Endothelial cell of umbilical vein (primary cell): ENCODE results near the gene COL9A3. TPM values are rescaled to one million over a fixed set of nuclear protein-coding genes. Genes with fewer than 3 reads are reported as not detected.

Experiments
- BruUV-seq: library from RNA; stranded (reverse); fragments of 400-500 nt; replicated peaks from 2 replicates; lab custom pipeline; 2021; lab: Mats Ljungman, UMichigan
- CTCF ChIA-PET: fragments of 300-600, 350-600 bp; sonication (Branson Sonifier 250); formaldehyde crosslinking; loops from one replicate; lab custom pipeline; 2021; ENCODE audit warnings: antibody characterized with exemption, inconsistent platforms; lab: Charles Lee
- POLR2A ChIA-PET: fragments of 300-600, 350-600 bp; sonication (Branson Sonifier 250); formaldehyde crosslinking; loops from one replicate; lab custom pipeline; 2021; ENCODE audit warnings: antibody characterized with exemption, inconsistent platforms; lab: Charles Lee
- DNase-seq: peaks from one replicate; pipeline ENCODE4 v3.0.0-alpha.2; 2011; ENCODE audit warnings: low read depth, low spot score
- FAIRE-seq: peaks from 2 replicates; lab custom pipeline; 2011; peaks lifted over from hg19 to GRCh38; lab: Jason Lieb, UNC
- H2AFZ ChIP-seq: 2 replicates; pipeline ENCODE4 v1.6.0; 2012; ENCODE audit warnings: low read depth, low read length, control low read depth, inconsistent platforms
- H3K27ac ChIP-seq: 2 replicates; pipeline ENCODE4 v1.5.1; 2011; ENCODE audit warnings: low read depth, mild to moderate bottlenecking, control low read depth, low read length, moderate library complexity; ENCODE audit not compliant: insufficient read depth
- H3K27me3 ChIP-seq, 2 experiments: 2 replicates each; pipeline versions ENCODE4 v1.6.0 to v1.6.1; 2011; ENCODE audit warnings: low read length in 2 of 2, mixed read lengths in 1 of 2; ENCODE audit not compliant: control insufficient read depth in 2 of 2, insufficient read depth in 2 of 2
- H3K36me3 ChIP-seq, 2 experiments: 2 replicates in 1 of 2; 3 replicates in 1 of 2; pipeline ENCODE4 v1.5.1; 2011; ENCODE audit warnings: low read length in 2 of 2, mild to moderate bottlenecking in 1 of 2, moderate library complexity in 1 of 2; ENCODE audit not compliant: control insufficient read depth in 2 of 2, insufficient read depth in 2 of 2; ENCODE audit errors: extremely low read depth in 1 of 2
- H3K4me1 ChIP-seq: 3 replicates; pipeline ENCODE4 v1.5.1; 2011; ENCODE audit warnings: mild to moderate bottlenecking, low read length; ENCODE audit not compliant: control insufficient read depth, insufficient read depth; ENCODE audit errors: extremely low read depth
- H3K4me2 ChIP-seq: 2 replicates; pipeline ENCODE4 v1.6.1; 2011; ENCODE audit warnings: low read length, control low read depth, mixed read lengths; ENCODE audit not compliant: insufficient read depth
- H3K4me3 ChIP-seq, 3 experiments: fragments of 200-600 bp in 1 of 3; sonication (generic), shearing (Covaris generic) in 1 of 3; replicated peaks in 1 of 3; 2 replicates each; pipeline ENCODE4 v1.5.1; 2011 to 2016; ENCODE audit warnings: control low read depth in 3 of 3, low read length in 3 of 3, mild to moderate bottlenecking in 2 of 3, inconsistent platforms in 1 of 3, low read depth in 1 of 3, moderate library complexity in 1 of 3; ENCODE audit not compliant: insufficient read depth in 1 of 3
- H3K79me2 ChIP-seq: 2 replicates; pipeline ENCODE4 v1.6.0; 2012; ENCODE audit warnings: low read length, inconsistent platforms; ENCODE audit not compliant: control insufficient read depth, insufficient read depth
- H3K9ac ChIP-seq: replicated peaks from 2 replicates; pipeline ENCODE3; 2011; ENCODE audit warnings: low read length, control low read depth; ENCODE audit not compliant: insufficient read depth; ENCODE audit errors: extremely low read depth
- H3K9me1 ChIP-seq: replicated peaks from 3 replicates; pipeline ENCODE4 v1.6.0; 2011; ENCODE audit warnings: mild to moderate bottlenecking, low read length; ENCODE audit not compliant: control insufficient read depth, insufficient read depth; ENCODE audit errors: extremely low read depth
- H3K9me3 ChIP-seq: replicated peaks from 2 replicates; pipeline ENCODE4 v1.5.1; 2012; ENCODE audit warnings: low read length, inconsistent platforms; ENCODE audit not compliant: control insufficient read depth, insufficient read depth
- H4K20me1 ChIP-seq: replicated peaks from 2 replicates; pipeline ENCODE3; 2011; ENCODE audit warnings: mild to moderate bottlenecking, low read length; ENCODE audit not compliant: control insufficient read depth, insufficient read depth; ENCODE audit errors: extremely low read depth
- EZH2 ChIP-seq: IDR thresholded peaks from 2 replicates; pipeline ENCODE4 v1.6.1; 2012; ENCODE audit warnings: borderline replicate concordance, low read depth, mild to moderate bottlenecking, moderate library complexity, low read length, inconsistent platforms; ENCODE audit not compliant: severe bottlenecking
- FOS ChIP-seq: IDR thresholded peaks from 2 replicates; pipeline ENCODE4 v1.6.1; 2011; ENCODE audit warnings: mild to moderate bottlenecking, low read length, moderate library complexity, borderline replicate concordance; ENCODE audit not compliant: insufficient read depth
- JUN ChIP-seq: IDR thresholded peaks from 2 replicates; pipeline ENCODE4 v1.6.1; 2011; ENCODE audit warnings: borderline replicate concordance, low read depth; ENCODE audit not compliant: insufficient read length, insufficient read depth
- POLR2A ChIP-seq: IDR thresholded peaks from 2 replicates; pipeline ENCODE4 v1.6.1; 2012; ENCODE audit warnings: low read depth, mild to moderate bottlenecking, control low read depth, low read length
- POLR2AphosphoS5 ChIP-seq: IDR thresholded peaks from 2 replicates; pipeline ENCODE4 v1.6.1; 2012; ENCODE audit warnings: low read depth, mild to moderate bottlenecking, control low read depth, low read length, moderate library complexity; ENCODE audit not compliant: insufficient read depth
- dilution Hi-C: fragments of 300-500 bp; cut with MboI; formaldehyde crosslinking; loops from one replicate; pipeline ENCODE4 v1.15.0; 2019; ENCODE audit warnings: low sequenced_read_pairs; ENCODE audit not compliant: extremely low pct_ligation_motif_present
- intact Hi-C: fragments of 100-400 bp; cut with micrococcal nuclease; formaldehyde crosslinking; loops from one replicate; pipeline ENCODE4 v1.10.0; 2022
- polyA plus RNA-seq, 4 experiments: library from polyadenylated mRNA; depleted of rRNA in 3 of 4; stranded (reverse) in 3 of 4; unstranded in 1 of 4; fragments of >200 nt; gene quantifications; 2 replicates each; pipeline versions ENCODE4 v1.2.1 to v1.2.3, GENCODE V29; 2011 to 2012; ENCODE audit warnings: missing spikeins in 1 of 4
- total RNA-seq: library from RNA; stranded (reverse); gene quantifications from 2 replicates; pipeline ENCODE4 v1.2.3, GENCODE V29; 2021
- TF ChIP-seq, protein P1 (sequence below): IDR thresholded peaks from 2 replicates; pipeline ENCODE4 v1.6.1; 2011; ENCODE audit not compliant: insufficient read depth, insufficient read length

Gene COL9A3
- total and polyA plus RNA-seq, 2 donors (not counting 3 experiments of a cell fraction or from before 2014, with no cell fraction given), result 0.46 to 0.60 TPM

DNA sequence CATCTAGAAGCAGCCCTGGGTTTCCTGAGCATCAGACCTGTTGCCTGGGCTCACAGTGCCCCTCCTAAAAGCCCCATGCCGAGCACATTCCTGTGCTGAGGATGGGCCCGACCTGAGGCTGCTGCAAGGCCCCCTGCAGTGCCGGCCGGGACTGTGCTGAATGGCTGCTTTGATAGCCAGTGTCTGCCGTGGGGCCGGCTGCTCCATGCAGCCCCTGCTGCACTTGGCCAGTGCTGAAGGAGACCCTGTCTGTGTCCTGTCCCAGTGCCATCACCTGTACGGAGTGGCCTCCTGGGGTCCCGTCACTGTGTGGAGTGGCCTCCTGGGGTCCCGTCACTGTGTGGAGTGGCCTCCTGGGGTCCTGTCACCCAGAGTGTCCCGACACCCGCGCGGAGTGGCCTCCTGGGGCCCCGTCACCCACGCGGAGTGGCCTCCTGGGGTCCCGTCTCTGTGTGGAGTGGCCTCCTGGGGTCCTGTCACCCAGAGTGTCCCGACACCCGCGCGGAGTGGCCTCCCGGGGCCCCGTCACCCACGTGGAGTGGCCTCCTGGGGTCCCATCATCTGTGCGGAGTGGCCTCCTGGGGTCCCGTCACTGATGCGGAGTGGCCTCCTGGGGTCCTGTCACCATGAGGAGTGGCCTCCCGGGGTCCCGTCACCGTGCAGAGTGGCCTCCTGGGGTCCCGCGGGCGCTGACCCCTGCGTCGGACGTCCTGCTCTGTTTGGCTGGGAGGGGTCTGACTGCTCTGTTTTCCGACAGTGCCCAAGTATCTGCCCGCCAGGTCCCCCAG lies 7.0 kb downstream of the COL9A3 start:
- ChIA-PET POLR2A (no interaction called here), CTCF (interaction anchor here (1.3 to 2.0 kb wide), 5 partner anchors 23 to 407 kb away, joined by 3 to 14 read pairs (median 3); no protein-coding TSS in a partner anchor)
- Histone ChIP-seq H3K4me3 (no peak overlapping the region), H3K4me1 (peaks cover 9% of the 10 kb centered on the region), H3K4me2 (no peak overlapping the region), H3K79me2 (no peaks in the 10 kb centered on the region), H3K27ac (no peak overlapping the region), H3K9ac (no peak overlapping the region), H3K9me1 (no peaks in the 10 kb centered on the region), H2AFZ (no peak overlapping the region), H4K20me1 (no peaks in the 10 kb centered on the region), H3K36me3 (no peaks in the 10 kb centered on the region), H3K27me3 (no peaks in the 10 kb centered on the region), H3K9me3 (no peaks in the 10 kb centered on the region)
- intact Hi-C loops (no loop called here), dilution Hi-C loops (no loop called here)
- no peak for TF ChIP-seq JUN
- TF ChIP-seq FOS, result no peak
- TF ChIP-seq, protein P1, sequence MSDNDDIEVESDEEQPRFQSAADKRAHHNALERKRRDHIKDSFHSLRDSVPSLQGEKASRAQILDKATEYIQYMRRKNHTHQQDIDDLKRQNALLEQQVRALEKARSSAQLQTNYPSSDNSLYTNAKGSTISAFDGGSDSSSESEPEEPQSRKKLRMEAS, result no peak
- TF ChIP-seq POLR2A, result no peak
- no peak for TF ChIP-seq EZH2
- no peak for TF ChIP-seq POLR2AphosphoS5
- no TSS peak for BruUV-seq
- no peak for DNase-seq
- no peak for FAIRE-seq
